AG04450 (cell line): ENCODE measurements around the gene TNIP2. TPM values are rescaled to one million over a fixed set of nuclear protein-coding genes. Genes with fewer than 3 reads are reported as not detected.
"Not testable (repeated sequence)": the region's sequence is repeated elsewhere in the genome, so short reads cannot be mapped to it uniquely, and the experiment has no call there.

Source experiments
- CTCF ChIA-PET: fragments of 300-600, 350-600 bp; formaldehyde crosslinking; extraction: SDS; loops from one replicate; lab custom pipeline; 2022; ENCODE audit warnings: antibody characterized with exemption, inconsistent platforms; lab: Charles Lee
- POLR2A ChIA-PET: fragments of 350-600 bp; formaldehyde crosslinking; extraction: SDS; loops from one replicate; lab custom pipeline; 2021; ENCODE audit warnings: antibody characterized with exemption, inconsistent platforms; lab: Yijun Ruan, JAX
- DNase-seq: peaks from one replicate; pipeline ENCODE4 v3.0.0-alpha.2; 2011; ENCODE audit warnings: low read depth, low spot score
- H3K27ac ChIP-seq: one replicate; pipeline ENCODE4 v1.5.1; 2012; ENCODE audit warnings: low read depth, low read length, control low read depth
- H3K27me3 ChIP-seq: one replicate; pipeline ENCODE4 v1.6.0; 2012; ENCODE audit warnings: low read length; ENCODE audit not compliant: control insufficient read depth, insufficient read depth
- H3K4me3 ChIP-seq: 2 replicates; pipeline ENCODE4 v1.5.1; 2011; ENCODE audit warnings: mild to moderate bottlenecking, low read depth, low read length, control low read depth
- H3K9me3 ChIP-seq: 2 replicates; pipeline ENCODE4 v1.5.1; 2012; ENCODE audit warnings: low read length; ENCODE audit not compliant: control insufficient read depth, insufficient read depth
- CTCF ChIP-seq: IDR thresholded peaks from 2 replicates; pipeline ENCODE4 v1.5.1; 2011; ENCODE audit warnings: low read depth, low read length, control low read depth, inconsistent platforms
- polyA plus RNA-seq: library from polyadenylated mRNA; depleted of rRNA; stranded (reverse); fragments of >200 nt; gene quantifications from 2 replicates; pipeline ENCODE4 v1.2.3, GENCODE V29; 2011

TNIP2 gene
- polyA plus RNA-seq, 1 experiment = 28.8 TPM

- Histone ChIP-seq H3K27me3 (peaks cover 13% of the 10 kb centered on the region), H3K27ac (no peak overlapping the region), H3K4me3 (no peak overlapping the region), H3K9me3 (peaks cover 5% of the 10 kb centered on the region)
- TF ChIP-seq CTCF = no peak
- ChIA-PET CTCF (interaction anchor here (0.9 kb wide), 1 partner anchor 22 kb away, joined by 5 read pairs; no protein-coding TSS in a partner anchor), POLR2A (interaction anchor here (0.6 kb wide), 1 partner anchor 185 kb away, joined by 7 read pairs; no protein-coding TSS in a partner anchor)
- no peak for DNase-seq
These were observed 30.1 kb upstream of the TNIP2 start for GRCh38 chr4:2786152-2786671.

- no peak for TF ChIP-seq CTCF
- ChIA-PET CTCF (interaction anchor here (0.6 to 0.9 kb wide), 2 partner anchors 22 to 193 kb away, joined by 4 to 5 read pairs; no protein-coding TSS in a partner anchor), POLR2A (interaction anchor here (0.6 kb wide), 1 partner anchor 185 kb away, joined by 7 read pairs; no protein-coding TSS in a partner anchor)
- H3K27ac ChIP-seq = peak overlapping the region; percentile 11
- DNase-seq = no peak
- H3K4me3 ChIP-seq = no peak overlapping the region
- H3K9me3 ChIP-seq = peaks cover 5% of the 10 kb centered on the region
- H3K27me3 ChIP-seq = peaks cover 13% of the 10 kb centered on the region
These were observed 29.5 kb upstream of the TNIP2 start for GRCh38 chr4:2785613-2786012.

- ChIA-PET CTCF (interaction anchor here (1.5 kb wide), 1 partner anchor 20 kb away, joined by 6 read pairs; no protein-coding TSS in a partner anchor), POLR2A (interaction anchor here (0.7 kb wide), 1 partner anchor 14 kb away, joined by 7 read pairs; no protein-coding TSS in a partner anchor)
- no peak for TF ChIP-seq CTCF
- Histone ChIP-seq H3K27ac (no peak overlapping the region), H3K4me3 (no peak overlapping the region), H3K9me3 (peaks cover 5% of the 10 kb centered on the region; the same call in 1 of the 2 replicates), H3K27me3 (peaks cover 13% of the 10 kb centered on the region)
- no peak for DNase-seq
These were observed 27.7 kb upstream of the TNIP2 start for GRCh38 chr4:2783790-2784189.

GRCh38 chr4:2781911-2782310, 25.8 kb upstream of the TNIP2 start:
- H3K9me3 ChIP-seq = peaks cover 5% of the 10 kb centered on the region; the same call in 1 of the 2 replicates
- no peak for TF ChIP-seq CTCF
- peaks cover 13% of the 10 kb centered on the region for H3K27me3 ChIP-seq
- H3K4me3 ChIP-seq = no peak overlapping the region
- ChIA-PET CTCF (no interaction called here), POLR2A (no interaction called here)
- no peak for DNase-seq
- H3K27ac ChIP-seq = no peak overlapping the region

- not testable (repeated sequence) for DNase-seq, H3K27ac ChIP-seq, H3K9me3 ChIP-seq, H3K4me3 ChIP-seq
- H3K27me3 ChIP-seq = peaks cover 13% of the 10 kb centered on the region
- POLR2A ChIA-PET = interaction anchor here (0.6 to 1.1 kb wide), 2 partner anchors 17 to 188 kb away, joined by 3 to 4 read pairs; no protein-coding TSS in a partner anchor
- CTCF ChIA-PET = interaction anchor here (1.7 kb wide), 1 partner anchor 17 kb away, joined by 4 read pairs; no protein-coding TSS in a partner anchor
These were observed 24.5 kb upstream of the TNIP2 start for GRCh38 chr4:2780643-2781042.
